HG02678 (cell line): ENCODE results near the gene LRRTM1.

Source experiments
- ATAC-seq: cut with Tn5 transposase; IDR thresholded peaks from one replicate; pipeline ENCODE4 v1.9.1; 2021; ENCODE audit warnings: mild to moderate bottlenecking, moderate library complexity; ENCODE audit not compliant: unreplicated experiment

The LRRTM1 gene, protein sequence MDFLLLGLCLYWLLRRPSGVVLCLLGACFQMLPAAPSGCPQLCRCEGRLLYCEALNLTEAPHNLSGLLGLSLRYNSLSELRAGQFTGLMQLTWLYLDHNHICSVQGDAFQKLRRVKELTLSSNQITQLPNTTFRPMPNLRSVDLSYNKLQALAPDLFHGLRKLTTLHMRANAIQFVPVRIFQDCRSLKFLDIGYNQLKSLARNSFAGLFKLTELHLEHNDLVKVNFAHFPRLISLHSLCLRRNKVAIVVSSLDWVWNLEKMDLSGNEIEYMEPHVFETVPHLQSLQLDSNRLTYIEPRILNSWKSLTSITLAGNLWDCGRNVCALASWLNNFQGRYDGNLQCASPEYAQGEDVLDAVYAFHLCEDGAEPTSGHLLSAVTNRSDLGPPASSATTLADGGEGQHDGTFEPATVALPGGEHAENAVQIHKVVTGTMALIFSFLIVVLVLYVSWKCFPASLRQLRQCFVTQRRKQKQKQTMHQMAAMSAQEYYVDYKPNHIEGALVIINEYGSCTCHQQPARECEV

DNA sequence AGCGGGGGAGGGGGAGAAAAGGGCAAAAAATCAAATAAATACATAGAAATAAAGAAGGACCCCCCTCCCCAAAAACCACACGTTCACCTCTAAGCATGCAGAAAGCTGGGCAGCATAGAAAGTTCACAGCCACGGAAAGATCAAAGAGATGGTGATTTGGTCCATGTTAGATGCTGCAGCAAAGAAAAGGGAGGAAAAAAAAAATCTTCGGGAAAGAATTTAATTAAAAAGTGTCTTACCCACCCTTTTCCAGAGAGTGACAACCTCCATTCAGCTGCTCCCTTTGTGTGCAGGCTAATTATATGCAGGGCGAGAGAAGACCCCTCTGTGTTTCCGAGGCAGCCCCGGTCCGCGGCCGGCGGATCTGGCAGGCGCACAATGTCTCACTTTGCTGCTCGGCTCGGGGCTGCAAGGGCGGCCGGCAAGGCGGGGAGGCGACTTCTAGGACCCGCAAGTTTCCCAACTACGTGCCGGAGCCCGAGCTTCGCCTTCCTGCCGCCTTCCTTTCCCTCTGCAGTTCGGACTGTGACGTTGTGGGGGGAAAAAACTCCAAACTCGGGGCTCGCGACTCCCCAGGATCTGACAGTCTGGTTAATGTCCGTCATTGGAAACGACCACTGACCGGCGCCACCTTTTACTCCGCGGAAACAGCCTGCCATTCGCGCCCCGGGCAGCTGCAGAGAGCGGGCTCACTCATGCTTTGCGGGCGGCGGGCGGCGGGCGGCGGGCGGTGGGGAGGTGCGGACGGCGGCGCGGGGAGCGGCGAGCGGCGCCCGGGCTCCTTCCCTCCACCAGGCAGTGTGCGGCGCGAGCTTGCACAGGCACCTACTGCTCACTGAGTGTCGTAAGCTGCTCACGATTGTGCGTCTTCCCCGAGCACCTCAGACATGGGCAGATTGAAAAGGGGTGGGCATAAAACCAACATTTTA lies at the start of gene LRRTM1:
LRRTM1 (minus strand) TSS at position 844 of the 929 bp plus-strand sequence. CDS start 933 bp downstream, outside the sequence.
- no peak for ATAC-seq

DNA sequence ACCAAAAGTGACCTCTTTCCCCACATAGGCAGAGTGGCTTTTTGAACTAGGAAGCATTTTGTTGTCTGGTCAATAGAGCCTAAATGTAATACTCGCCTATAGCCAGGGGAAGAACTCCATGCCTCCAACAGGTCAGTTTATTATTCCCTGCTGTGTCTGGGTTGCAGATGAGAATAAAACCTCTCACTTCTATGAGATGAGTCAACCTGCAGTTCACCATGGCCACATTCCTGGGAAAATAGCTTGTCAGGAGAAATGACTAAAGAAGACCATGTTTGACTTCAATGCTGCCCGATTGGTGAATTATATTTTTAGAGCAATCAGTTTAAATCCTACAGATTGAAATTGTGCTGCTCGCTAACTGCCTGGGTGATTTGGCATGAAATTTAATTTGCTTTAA lies 46.7 kb upstream of the LRRTM1 start:
- ATAC-seq, result no peak

DNA sequence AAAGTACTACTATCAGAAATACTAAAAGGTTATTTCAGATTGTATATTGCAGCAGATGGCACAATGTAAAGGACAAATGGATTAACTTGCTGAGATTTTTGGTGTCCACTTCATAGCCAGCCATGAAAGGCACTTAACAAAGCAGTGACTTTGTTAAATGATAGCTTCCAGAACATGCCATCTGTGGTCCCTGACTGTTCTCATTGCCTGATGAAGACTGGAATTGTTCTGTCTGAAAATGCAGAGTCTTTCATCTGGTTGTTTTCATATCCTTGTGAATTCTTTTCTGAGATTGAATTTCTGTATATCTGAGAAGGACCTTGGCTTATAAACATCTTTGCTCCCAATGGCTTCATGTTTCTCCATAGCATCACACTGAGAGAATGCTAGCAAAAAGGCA lies 44.4 kb upstream of the LRRTM1 start:
- ATAC-seq, result no peak

DNA sequence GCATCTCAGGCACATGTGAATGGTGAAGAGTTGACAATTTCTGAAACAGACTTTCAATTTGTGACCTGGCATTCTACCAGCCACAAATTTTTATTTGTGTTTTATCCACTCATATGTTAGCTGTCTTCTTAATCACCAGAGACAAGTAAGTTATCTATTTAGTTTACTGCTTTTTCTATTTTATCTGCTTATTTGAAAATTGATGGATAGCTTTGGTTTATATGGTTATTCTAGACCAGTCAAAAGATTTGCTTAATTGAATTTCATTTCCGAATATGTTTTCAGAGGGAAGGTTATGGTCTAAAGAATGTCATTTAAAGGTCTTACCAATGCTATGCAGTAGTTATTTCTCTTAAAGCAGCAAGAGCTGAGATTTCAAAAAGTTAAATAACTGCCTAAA lies 43.5 kb upstream of the LRRTM1 start:
- no peak for ATAC-seq

DNA sequence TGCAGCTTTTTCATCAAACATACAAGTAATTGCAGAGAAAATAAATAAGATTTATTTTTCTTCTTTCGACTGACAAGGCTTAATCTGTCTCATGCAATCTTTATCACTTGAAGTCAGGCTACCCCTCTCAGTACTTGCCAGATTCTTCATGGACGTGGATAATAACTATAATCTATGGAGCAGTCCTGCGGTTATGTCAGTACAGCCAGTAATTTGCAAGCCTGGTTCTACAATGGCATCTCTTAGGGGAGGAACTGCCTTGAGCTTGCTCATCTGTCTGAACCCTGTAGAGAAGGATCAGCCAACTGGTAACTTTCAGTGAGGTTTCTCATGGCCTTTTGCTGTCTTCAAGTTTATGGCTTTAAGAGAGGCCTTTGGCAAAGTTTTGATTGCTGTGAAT lies 35.5 kb upstream of the LRRTM1 start:
- ATAC-seq, result no peak

DNA sequence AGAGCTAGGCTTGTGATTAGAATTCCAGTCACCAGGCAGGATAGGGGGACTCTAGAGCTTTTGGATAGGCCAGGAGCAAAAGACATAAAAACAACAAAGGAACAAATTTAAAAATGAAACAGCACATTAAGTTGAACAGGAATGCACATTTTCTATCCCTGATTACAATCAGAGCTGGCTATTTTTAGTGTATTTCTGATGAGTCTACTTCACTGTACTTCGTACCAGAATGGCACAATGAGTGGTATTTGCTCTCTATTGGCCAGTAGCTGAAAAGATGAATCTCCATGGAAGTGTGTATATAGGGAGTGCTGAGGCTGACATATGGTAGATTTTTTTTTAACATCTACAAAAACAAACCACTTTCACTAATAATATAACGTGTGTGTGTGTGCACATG lies 34.2 kb upstream of the LRRTM1 start:
- ATAC-seq, result no peak

DNA sequence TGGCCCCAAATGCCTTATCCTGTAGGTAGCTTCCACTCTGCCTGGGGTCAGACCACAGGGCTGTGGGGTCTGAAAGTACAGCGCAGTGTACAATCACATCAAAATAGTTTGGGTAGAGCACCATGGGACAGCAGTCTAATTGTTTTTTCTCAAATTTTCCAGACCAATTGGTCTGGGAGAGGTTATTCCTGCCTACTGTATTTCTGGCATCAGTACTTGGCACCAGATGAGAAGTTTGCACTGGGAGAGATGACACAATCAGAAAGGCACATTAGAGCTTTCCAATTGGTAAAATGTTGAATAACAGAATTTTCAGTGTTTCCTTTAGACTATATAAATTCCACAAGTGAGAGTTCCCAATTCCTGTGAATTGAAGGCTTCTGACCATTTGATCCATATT lies 30.9 kb upstream of the LRRTM1 start:
- no peak for ATAC-seq

DNA sequence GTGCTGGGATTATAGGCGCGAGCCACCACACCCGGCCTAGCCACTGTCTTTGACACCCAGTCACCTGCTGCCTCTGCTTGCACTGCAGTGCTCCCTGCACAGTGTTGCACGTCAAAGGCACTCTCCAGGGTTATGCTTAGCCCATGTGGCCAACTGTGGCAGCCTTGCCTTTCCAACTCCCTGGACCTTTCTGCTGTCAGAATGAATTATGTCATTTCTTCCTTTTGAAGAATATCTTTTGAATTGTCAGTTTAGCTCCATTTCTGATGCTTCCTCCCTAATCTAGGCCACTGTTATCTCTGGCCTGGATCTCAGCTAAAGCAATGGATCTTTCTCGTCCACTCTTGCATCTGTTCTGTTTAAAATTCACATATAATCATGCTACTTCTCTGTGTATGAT lies 29.3 kb upstream of the LRRTM1 start:
- no peak for ATAC-seq

DNA sequence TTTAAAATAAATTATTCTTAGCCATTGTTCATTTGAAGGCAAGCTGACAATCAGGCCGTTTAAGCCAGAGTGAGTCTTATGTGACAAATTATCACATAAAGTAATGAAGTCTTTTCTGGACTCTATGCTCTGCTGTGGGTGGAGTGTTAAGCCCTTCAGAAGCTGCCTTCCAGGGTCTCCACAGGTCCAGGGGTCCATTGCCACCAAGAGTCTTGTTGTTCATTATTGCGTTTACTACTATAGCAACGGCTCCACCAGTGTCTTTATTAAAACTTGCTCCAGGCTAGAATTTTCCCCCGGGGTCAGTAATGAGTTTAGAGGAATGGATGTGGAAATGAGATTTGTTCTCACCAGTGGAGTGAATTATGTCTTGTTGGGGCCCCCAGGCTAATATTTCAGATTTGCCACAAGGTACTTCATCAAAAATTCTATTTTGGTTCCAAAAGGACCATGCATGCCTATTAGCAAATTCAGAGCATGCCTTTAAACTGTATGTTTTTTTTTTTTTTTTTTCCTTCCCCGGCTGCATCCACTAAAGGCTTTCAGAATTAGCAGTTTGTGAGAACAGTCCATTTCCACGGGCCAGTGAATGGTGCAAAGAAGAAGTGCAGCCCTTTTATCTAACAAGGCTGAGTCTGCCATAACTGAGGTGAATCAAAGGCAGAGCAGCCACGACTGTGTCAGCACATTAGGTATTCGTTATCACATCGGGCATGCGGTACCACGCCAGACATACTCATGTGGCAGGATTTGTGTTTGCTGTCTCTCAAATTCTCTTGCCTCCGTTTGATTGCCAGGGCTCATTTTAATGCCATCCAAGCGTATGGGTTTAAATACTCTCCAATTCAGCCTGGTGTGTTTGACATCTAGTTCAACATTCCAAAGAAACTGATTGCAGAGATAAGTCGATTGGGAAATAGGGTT lies 26.2 kb upstream of the LRRTM1 start:
- ATAC-seq, result no peak

DNA sequence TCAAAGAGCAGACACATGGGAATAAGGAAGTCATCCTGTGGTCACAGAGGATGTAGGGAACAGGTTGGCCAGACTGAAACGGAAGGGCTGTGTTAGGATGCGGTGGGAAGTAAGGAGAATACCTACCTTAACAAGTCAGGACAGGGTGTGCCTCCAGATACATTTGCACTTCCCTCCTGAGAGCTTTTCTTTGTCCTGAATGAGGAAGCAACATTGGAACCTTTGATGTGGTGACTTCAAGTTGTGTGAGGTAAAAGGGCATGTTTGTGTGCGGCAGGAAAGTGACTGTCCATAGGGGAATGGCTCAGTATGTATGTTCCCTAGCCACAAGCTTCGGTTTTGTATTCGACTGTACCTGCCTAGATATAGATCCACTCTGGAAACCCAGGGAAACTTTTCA lies 24.9 kb upstream of the LRRTM1 start:
- ATAC-seq, result no peak

DNA sequence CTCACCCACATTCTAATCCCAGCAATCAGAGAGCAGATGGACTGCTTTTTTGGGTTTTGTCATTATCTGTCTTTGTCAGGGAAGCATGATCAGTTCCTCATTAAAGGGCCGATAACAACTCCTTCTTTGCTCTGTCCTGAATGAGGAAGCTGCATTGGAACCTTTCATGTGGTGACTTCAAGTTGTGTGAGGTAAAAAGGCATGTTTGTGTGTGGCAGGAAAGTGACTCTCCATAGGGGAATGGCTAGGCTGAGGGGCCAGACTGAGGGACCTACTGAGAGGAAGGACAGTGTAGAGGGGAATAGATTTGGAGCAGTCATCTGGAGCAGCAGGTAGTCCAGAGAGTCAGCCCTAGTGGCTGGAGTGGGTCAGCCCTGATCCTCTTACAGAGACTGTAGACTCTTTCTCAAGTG lies 23.6 kb upstream of the LRRTM1 start:
- ATAC-seq, result no peak

DNA sequence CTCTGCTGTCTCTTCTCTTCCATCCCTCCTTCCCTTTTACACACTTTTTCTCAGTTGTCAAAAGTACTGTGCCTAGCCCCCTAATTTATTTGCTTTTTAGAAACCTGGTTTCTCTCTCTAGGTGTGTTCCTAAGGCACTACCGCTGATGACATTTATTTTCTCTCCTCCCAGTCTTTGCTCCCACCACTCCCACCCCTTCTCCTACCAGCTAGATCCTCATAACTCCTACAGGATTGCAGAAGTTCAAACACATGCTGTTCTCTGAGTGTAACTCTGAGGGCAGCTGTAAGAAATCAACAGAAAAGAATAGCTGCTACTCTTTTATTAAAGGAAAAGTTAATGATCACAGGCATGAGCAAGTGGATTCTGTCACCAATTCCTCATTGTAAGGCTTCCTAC lies 22.3 kb upstream of the LRRTM1 start:
- ATAC-seq, result no peak

DNA sequence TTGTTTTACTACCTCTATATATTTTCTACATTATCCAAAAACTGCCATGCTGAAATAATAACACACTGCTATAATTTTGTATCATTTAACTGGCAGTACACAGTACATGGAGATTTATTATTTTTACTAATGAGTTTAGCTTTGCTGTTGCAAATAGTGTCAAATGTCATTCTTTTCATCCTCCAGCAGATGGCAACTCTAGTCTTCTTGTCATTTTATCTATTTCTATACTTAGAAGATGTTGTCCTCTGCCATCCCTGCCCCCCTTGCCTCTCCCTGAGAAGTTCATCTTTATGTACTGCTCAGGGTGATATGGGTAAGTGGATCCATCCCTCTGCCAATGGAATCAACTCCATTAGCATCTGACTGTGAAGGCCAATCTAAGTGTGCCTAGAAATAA lies 21.7 kb upstream of the LRRTM1 start:
- ATAC-seq, result no peak

DNA sequence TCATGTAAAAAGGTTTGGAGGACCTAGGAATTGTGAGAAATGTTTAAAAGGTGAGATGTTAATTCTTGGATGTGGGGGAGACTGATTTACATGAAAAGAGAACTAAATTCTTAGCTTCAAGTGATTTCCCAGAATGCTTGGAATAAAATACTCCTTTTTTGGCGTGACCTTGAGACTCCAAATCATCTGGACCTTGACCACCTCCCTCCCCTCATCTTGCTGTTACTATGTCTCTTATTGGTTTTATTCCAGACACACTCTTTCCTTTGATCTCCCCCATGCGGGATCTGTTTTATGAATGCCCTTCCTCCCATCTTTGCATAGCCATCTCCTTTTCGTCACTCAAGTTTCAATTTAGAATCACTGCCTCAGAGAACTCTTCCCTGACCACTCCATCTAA lies 20.0 kb upstream of the LRRTM1 start:
- no peak for ATAC-seq

DNA sequence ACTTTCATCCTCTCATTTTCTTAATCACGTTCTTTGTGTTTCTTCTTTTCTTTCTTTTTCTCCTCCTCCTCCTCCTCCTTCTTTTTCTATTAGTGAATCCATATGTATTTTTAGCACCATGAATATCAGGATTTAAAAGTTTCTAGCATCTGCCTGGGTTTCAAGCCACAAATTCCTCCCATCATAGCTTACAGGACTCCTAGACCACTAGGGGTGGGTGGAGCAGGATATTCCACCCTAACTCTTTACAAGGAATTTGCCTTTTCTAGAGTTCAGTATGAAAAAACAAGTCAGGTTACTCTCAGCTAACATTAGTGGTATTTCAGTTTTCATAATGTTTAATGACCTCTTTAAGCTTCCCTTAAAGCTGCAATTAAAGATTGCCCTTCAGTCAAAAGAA lies 19.1 kb upstream of the LRRTM1 start:
- no peak for ATAC-seq

DNA sequence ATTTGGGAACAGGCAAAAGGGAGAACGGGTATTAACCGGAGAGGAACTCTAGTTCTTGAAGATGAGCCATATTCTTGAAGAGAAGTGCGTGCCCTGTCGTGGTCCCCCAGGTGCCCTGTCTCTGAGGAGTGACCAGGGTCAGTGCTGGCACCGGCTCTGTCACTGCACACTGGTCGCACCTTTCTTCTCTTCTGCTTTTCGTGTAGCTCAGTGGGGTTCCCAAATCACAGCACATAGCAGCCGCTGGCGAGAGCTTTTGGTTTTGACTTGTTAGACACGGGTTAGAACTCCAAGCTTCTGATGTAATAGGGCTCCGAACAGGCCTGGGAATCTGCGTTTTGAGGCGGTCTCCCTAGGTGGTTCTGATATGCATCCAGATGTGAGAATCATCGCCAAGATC lies 18.4 kb upstream of the LRRTM1 start:
- no peak for ATAC-seq

DNA sequence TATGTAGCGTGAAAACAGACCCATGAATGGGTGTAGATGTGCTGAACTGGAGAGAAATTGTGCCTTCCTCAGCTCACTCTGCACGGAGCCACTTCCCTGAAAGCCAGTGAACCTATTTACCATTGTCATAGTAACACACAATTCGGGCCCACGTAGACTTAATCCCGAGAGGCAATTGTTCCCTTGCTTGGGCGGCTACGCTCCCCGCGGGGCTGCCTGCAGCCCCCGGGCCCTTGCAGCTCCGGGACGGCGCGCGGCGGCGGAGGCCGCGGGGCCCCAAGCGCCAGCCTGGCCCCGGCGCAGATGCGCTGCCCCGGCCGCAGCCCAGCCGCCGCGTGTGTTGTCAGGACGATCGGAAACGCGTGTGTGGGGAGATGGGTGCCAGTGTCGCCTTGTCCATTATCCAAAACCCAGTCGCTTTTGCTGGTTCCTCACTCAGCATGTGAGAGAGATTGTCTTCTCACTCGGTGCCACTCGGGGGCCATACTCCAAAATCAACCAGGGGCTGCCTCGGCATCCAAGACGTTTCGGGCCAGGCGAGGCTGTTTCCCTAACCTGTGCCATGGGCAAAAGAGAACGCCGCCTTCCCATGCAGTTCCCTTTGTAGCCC lies 17.9 kb upstream of the LRRTM1 start:
- no peak for ATAC-seq

DNA sequence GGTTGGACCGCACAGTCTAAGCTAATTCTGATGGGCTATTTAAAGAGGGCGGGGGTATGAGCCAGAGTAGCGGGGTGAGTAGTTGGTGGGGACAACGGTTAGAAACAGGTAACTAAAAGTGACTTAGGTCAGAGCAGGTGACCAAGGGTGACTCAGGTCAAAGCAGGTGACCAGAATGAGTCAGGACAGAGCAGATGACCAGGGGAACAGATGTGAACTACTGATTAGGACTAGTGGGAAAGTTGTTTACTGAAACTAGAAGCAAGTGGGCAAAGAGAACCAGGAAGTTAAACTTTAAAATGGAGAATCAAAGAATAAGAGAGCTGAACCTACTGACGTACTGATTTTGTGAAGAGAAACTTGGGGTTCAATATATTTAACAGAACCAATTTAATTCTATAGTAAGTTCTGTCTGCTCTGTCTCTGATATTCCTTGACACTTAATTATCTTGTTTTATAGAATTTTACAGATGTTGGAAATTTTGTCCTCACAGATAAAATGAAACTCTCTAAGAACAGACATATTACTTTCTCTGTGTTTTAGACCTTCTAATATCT lies 7.8 kb upstream of the LRRTM1 start:
- ATAC-seq, result no peak

DNA sequence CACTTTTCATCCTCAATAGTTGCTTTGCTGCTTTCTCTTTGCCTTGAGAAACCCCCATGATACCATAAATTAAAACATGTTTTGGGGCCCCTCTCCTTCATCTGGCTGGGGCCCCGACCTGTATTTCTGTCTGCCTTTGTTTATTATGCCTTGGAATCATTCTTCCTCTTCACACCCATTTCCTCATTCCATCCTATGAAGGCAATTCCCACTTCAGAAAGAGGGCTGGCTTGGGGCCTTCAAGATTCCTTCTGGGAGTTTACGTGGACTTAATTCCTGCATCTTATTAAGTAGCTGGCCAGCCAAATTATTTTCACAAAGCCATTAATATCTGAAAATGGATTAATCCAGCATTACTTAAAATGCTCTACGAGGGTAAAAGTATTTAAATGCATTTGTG lies 6.8 kb upstream of the LRRTM1 start:
- no peak for ATAC-seq
